ENCODE data around the gene ITIH6. TPM values are rescaled to one million over a fixed set of nuclear protein-coding genes. Genes with fewer than 3 reads are reported as not detected.
A peak's percentile ranks its signal among the peaks of the same experiment; 100 is the strongest.
"Not testable (repeated sequence)": the region's sequence is repeated elsewhere in the genome, so short reads cannot be mapped to it uniquely, and the experiment has no call there.

The ITIH6 gene
- 0.18 TPM for polyA plus RNA-seq (ENCODE audit: insufficient read length)
- long read RNA-seq, donor 1 = 0 reads
- long read RNA-seq, donor 2 = 0 reads
- long read RNA-seq, donor 3, partial matches to known transcripts = 571 of 684 reads
- long read RNA-seq, donor 3, other reads (novel, unspliced or antisense) = 113 of 684 reads
- long read RNA-seq, donor 4 = 0 reads
- long read RNA-seq, donor 5, partial matches to known transcripts = 1,225 of 1,568 reads
- long read RNA-seq, donor 5, other reads (novel, unspliced or antisense) = 343 of 1,568 reads
- long read RNA-seq, donor 6 = 0 reads
- long read RNA-seq, donor 7, partial matches to known transcripts = 1,006 of 1,249 reads
- long read RNA-seq, donor 7, other reads (novel, unspliced or antisense) = 243 of 1,249 reads
- long read RNA-seq, donor 8, partial matches to known transcripts = 309 of 409 reads
- long read RNA-seq, donor 8, other reads (novel, unspliced or antisense) = 100 of 409 reads

GRCh38 chrX:54798137-54798536 lies at the start of gene ITIH6:
Gene ITIH6 (minus strand): TSS chrX:54798255. CDS start chrX:54798210, 45 bp downstream.
- DNase-seq = no peak

- DNase-seq = not testable (repeated sequence)
Measured at GRCh38 chrX:54847700-54848099, 49.6 kb upstream of the ITIH6 start.

- no peak for DNase-seq
Measured at GRCh38 chrX:54843050-54843449, 45.0 kb upstream of the ITIH6 start.

- no peak for DNase-seq
Measured at GRCh38 chrX:54842607-54843006, 44.6 kb upstream of the ITIH6 start.

GRCh38 chrX:54841184-54841874 lies 43.3 kb upstream of the ITIH6 start:
- DNase-seq = peak; percentile 44

- no peak for DNase-seq
Measured at GRCh38 chrX:54838583-54838982, 40.5 kb upstream of the ITIH6 start.

GRCh38 chrX:54826598-54826997 lies 28.5 kb upstream of the ITIH6 start:
- DNase-seq = no peak

GRCh38 chrX:54825716-54826438 lies 27.8 kb upstream of the ITIH6 start:
- no peak for DNase-seq

GRCh38 chrX:54824722-54825121 lies 26.7 kb upstream of the ITIH6 start:
- no peak for DNase-seq

GRCh38 chrX:54824195-54824594 lies 26.1 kb upstream of the ITIH6 start:
- DNase-seq = no peak

GRCh38 chrX:54821310-54821709 lies 23.3 kb upstream of the ITIH6 start:
- no peak for DNase-seq

- no peak for DNase-seq
Measured at GRCh38 chrX:54820737-54821136, 22.7 kb upstream of the ITIH6 start.

- no peak for DNase-seq
Measured at GRCh38 chrX:54819201-54819600, 21.1 kb upstream of the ITIH6 start.

- no peak for DNase-seq
Measured at GRCh38 chrX:54818221-54818620, 20.2 kb upstream of the ITIH6 start.

- no peak for DNase-seq
Measured at GRCh38 chrX:54817220-54817820, 19.3 kb upstream of the ITIH6 start.

GRCh38 chrX:54812306-54812705 lies 14.3 kb upstream of the ITIH6 start:
- DNase-seq = no peak

- no peak for DNase-seq
Measured at GRCh38 chrX:54811301-54811885, 13.3 kb upstream of the ITIH6 start.

GRCh38 chrX:54810532-54810931 lies 12.5 kb upstream of the ITIH6 start:
- DNase-seq = no peak

- DNase-seq = peak; percentile 94
Measured at GRCh38 chrX:54808605-54809483, 10.8 kb upstream of the ITIH6 start.

- peak; percentile 79 for DNase-seq
Measured at GRCh38 chrX:54808109-54808604, 10.1 kb upstream of the ITIH6 start.

Data from left kidney (tissue), 8 donors.